Mucosa of stomach (tissue), 1 donor: ENCODE results near the gene PTHLH.
A peak's percentile ranks its signal among the peaks of the same experiment; 100 is the strongest.

Experiments
- H3K27me3 ChIP-seq: one replicate; pipeline ENCODE4 v1.7.0; 2013; ENCODE audit warnings: mild to moderate bottlenecking, low read length; ENCODE audit not compliant: control insufficient read depth, insufficient read depth
- H3K36me3 ChIP-seq: one replicate; pipeline ENCODE4 v1.7.0; 2013; ENCODE audit warnings: low read length; ENCODE audit not compliant: control insufficient read depth, insufficient read depth
- H3K4me1 ChIP-seq: one replicate; pipeline ENCODE4 v1.7.0; 2013; ENCODE audit warnings: mild to moderate bottlenecking, low read length; ENCODE audit not compliant: control insufficient read depth, insufficient read depth
- H3K4me3 ChIP-seq: one replicate; pipeline ENCODE4 v1.7.0; 2013; ENCODE audit warnings: low read length
- H3K9ac ChIP-seq: one replicate; pipeline ENCODE4 v1.7.0; 2013; ENCODE audit warnings: mild to moderate bottlenecking, low read length, moderate library complexity
- H3K9me3 ChIP-seq: one replicate; pipeline ENCODE4 v1.7.0; 2013; ENCODE audit warnings: mild to moderate bottlenecking, low read length, moderate library complexity; ENCODE audit not compliant: control insufficient read depth
- donor health status: Pancreatic carcinoma.

PTHLH gene

DNA sequence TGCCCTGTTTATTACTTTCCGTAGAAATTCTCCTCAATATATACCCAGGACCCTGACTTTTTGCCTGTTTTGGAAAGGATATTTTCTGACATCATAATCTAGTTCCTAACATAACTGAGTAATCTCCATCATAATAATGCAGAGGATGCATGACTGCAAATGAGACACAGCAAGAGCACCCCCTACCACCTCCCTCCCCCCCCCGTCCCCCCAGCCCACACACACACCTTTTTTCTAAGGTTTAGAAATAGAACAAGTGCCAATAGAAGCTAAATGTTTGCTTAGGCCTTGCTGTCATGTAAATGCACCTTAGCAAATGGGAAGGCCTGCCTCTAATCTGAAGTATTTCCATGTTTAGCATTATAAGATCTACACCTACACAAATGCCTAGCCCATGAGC, at the start of gene PTHLH:
PTHLH (minus strand) TSS at position 13 of the 400 bp plus-strand sequence. CDS start 3,239 bp downstream, outside the sequence.
- no peak within 1 kb of the TSS for H3K4me3 ChIP-seq
- H3K9me3 ChIP-seq: no peaks in the 10 kb centered on the region
- H3K36me3 ChIP-seq: no peaks in the 10 kb centered on the region
- peaks cover 24% of the 10 kb centered on the region for H3K4me1 ChIP-seq
- H3K27me3 ChIP-seq: peaks cover 75% of the 10 kb centered on the region
- H3K9ac ChIP-seq: peak within 1 kb of the TSS; percentile 11

DNA sequence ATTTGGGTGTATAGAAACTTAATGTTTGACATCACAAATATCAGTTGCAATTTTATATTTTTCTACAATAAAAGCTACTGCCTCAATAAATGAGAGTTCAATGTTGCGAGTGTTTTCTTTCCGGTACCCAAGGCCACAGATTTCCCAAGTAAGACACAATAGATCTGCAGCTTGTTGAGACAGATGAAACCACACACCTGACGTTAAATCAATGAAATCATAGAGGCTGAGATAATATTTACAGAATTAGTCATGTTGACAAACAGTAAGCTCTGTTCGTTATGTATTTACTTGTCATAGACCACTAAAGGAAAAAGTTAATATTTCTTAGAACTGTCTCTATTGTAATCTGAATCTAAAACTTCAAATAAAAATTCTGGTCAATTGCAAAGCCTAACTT, 49.2 kb upstream of the PTHLH start:
- Histone ChIP-seq H3K4me3 (no peak overlapping the region), H3K36me3 (no peaks in the 10 kb centered on the region), H3K9ac (no peak overlapping the region), H3K9me3 (no peaks in the 10 kb centered on the region), H3K4me1 (no peaks in the 10 kb centered on the region), H3K27me3 (no peaks in the 10 kb centered on the region)

DNA sequence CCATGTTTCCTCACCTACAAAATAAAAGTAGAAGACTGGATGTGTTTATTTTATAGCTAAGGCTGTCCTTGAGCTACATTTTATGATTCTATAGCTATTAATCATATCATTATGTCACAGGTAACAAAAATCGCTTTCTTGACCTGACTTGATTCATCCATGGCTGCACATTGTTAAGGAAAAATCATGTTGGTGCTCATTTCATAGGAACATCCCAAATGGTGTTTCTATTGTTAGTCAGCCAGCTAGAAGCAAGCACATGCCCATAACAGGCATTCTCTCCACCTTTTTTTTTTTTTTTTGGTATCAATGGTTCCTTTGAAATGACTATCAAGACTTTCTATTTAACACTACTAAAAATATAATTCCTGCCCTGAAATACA, 45.3 kb upstream of the PTHLH start:
- H3K4me3 ChIP-seq: no peak overlapping the region
- H3K4me1 ChIP-seq: no peaks in the 10 kb centered on the region
- no peaks in the 10 kb centered on the region for H3K27me3 ChIP-seq
- no peaks in the 10 kb centered on the region for H3K9me3 ChIP-seq
- no peak overlapping the region for H3K9ac ChIP-seq
- no peaks in the 10 kb centered on the region for H3K36me3 ChIP-seq

DNA sequence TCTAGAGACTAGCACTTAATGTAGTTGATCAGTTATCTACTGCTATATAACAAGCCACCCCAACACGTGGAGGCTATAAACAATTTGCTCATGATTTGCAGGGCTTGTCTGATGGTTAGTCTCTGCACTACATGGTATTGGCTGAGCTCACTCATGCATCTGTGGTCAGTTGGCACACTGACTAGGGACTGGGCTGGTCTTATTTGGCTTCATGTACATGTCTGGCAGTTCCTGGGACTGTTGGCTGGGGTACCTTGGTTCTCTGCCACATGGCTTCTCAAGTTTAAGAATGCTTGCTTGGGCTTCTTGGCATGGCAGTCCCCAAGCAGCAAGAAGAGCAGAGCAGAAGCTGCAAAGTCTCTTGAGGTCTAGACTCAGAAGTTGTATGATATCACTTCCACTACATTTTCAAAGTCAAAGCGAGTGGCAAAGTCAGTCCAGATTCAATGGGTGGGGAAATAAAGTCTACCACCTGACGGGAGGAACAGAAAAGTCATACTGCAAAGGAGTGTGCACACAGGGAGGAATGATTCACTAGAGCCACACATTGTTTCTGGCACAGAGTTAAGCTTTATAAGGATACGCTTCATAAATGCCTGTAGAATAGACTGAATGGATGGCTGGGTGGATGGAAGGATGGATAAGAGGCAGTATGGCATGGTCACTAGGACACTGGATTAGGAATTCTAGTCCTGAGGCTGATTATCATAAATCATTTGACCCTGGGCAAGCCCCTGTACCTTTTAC, 44.8 kb upstream of the PTHLH start:
- no peaks in the 10 kb centered on the region for H3K4me1 ChIP-seq
- no peaks in the 10 kb centered on the region for H3K36me3 ChIP-seq
- H3K9me3 ChIP-seq: no peaks in the 10 kb centered on the region
- no peaks in the 10 kb centered on the region for H3K27me3 ChIP-seq
- H3K9ac ChIP-seq: no peak overlapping the region
- no peak overlapping the region for H3K4me3 ChIP-seq

DNA sequence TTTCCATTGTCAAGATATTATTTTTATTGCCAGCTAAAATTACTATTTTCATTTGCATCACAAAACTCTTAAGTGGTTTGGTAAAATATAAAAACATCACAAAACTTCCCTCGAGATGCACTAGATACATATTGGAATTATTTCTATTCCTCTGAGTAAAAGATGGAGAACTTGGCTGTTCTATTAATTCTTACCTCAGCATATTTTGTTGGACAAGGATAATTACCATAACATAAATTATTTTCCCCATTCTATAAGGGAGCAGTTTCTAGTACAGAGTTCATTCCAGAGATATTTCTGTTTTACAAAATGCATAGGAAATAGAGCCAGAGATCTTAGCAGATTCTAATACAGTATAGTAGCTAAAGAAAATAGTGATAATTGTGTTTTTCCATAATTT, 42.6 kb upstream of the PTHLH start:
- Histone ChIP-seq H3K4me1 (no peaks in the 10 kb centered on the region), H3K36me3 (no peaks in the 10 kb centered on the region), H3K4me3 (no peak overlapping the region)

DNA sequence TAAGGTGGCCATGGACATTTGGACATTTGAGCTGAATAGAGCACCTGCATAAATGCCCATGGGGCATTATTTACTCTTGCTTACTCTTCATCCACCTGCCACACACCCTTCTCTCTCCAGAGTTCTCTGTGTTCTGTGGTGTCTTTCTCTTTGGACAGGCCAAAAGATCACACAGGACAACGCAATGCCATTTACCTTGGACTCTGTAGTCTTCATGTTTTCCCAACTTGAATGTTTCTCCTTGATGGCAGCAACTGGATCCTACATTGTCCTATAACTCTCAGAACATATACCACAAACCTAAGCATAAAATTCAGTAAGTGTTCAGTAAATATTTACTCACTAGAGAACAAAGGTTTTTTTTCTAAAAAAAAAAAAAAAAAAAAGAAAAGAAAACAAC, 41.7 kb upstream of the PTHLH start:
- Histone ChIP-seq H3K9ac (no peak overlapping the region), H3K4me3 (no peak overlapping the region), H3K27me3 (no peaks in the 10 kb centered on the region), H3K4me1 (no peaks in the 10 kb centered on the region), H3K9me3 (no peaks in the 10 kb centered on the region), H3K36me3 (no peaks in the 10 kb centered on the region)

More for the DNA sequence above, 42.6 kb upstream of the PTHLH start:
- no peaks in the 10 kb centered on the region for H3K9me3 ChIP-seq
- no peak overlapping the region for H3K9ac ChIP-seq
- no peaks in the 10 kb centered on the region for H3K27me3 ChIP-seq

DNA sequence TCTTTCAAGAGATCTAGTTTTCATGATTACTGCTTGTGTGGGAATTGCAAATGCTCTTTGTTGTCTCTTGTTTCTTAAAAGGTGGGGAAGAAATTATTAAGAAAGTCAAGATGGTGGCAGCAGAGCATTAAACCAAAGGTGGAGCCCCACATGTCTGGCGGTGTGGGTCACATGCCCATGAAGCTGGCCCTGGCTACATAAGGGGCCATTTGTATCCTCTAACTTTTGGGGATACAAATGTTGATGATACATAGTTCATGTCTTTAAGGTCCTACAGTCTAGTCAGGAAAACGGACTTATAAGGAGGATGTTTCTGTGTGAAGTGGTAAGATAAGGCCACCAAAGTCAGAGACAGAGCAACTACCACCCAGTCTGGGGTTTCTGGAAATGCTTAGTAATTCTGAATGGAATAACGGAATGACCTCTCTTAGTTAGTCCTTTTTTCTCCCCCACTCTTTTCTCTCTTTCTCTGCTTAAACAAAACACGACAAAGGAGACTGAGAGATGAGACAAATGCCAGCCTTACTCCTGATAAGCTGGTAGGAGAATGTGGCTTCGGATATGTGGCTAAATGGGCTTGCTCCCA, 39.9 kb upstream of the PTHLH start:
- Histone ChIP-seq H3K4me1 (no peaks in the 10 kb centered on the region), H3K36me3 (no peaks in the 10 kb centered on the region), H3K4me3 (no peak overlapping the region), H3K27me3 (no peaks in the 10 kb centered on the region), H3K9ac (no peak overlapping the region), H3K9me3 (no peaks in the 10 kb centered on the region)

DNA sequence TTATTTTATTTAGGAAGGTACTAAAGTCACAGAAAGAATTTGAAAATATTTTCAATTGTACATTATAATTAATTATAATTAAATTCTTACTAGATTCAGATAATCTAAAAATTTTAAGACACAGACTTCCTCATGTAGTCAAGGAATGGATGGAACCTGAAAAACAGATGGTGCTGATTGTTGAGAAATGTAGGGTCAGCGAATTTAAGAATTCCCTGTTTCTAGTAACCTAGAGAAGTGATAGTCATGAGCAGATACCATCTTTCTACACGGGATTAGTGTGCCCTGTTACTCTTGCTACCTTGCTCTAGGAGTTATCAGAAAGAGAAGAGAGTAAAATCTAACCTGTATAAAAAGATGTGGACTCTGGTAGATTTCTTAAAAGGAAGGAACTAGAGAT, 37.5 kb upstream of the PTHLH start:
- no peak overlapping the region for H3K4me3 ChIP-seq
- H3K4me1 ChIP-seq: no peaks in the 10 kb centered on the region
- H3K36me3 ChIP-seq: no peaks in the 10 kb centered on the region
- no peaks in the 10 kb centered on the region for H3K9me3 ChIP-seq
- no peaks in the 10 kb centered on the region for H3K27me3 ChIP-seq
- no peak overlapping the region for H3K9ac ChIP-seq

DNA sequence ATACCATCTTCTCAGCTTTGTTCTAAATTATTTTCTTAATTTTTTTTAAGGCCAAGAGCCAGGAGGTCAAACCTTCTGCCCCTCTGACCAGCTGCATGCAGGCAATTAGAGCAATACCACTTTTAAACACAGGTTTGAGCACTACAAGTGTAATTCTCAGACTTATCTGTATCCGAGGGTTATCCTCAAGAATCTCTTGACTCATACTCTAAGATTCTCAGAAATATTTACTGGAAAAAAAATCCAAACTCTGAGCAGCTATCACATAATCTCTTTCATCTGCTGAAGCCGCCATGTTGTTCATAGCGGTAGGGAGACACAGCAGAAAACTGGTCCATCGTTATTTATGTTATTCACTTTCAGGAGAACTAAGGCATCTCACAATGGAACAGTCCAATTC, 27.4 kb upstream of the PTHLH start:
- H3K27me3 ChIP-seq: no peaks in the 10 kb centered on the region
- no peak overlapping the region for H3K4me3 ChIP-seq
- H3K4me1 ChIP-seq: no peaks in the 10 kb centered on the region

DNA sequence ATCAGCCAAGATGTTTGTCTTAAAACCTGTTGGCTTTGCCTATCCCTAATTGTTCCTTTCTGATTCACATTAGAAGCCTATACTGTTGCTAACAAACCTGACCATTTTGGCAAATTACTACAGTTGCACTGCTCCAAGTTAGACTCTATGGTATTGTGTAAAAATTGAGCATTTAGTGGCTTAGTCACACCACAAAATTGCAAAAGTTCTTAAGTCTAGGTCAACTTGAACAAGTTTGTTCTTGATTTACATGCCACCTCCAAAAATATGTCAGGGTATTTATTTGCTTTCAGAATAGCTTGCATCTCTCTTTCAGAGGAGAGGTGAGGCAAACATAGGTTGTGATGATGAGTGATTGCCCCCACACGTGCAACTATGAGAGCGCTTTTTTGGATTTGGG, 27.0 kb upstream of the PTHLH start:
- Histone ChIP-seq H3K4me1 (no peaks in the 10 kb centered on the region), H3K9me3 (no peaks in the 10 kb centered on the region), H3K36me3 (no peaks in the 10 kb centered on the region), H3K27me3 (no peaks in the 10 kb centered on the region), H3K9ac (no peak overlapping the region), H3K4me3 (no peak overlapping the region)

More for the DNA sequence above, 27.4 kb upstream of the PTHLH start:
- Histone ChIP-seq H3K9me3 (no peaks in the 10 kb centered on the region), H3K36me3 (no peaks in the 10 kb centered on the region), H3K9ac (no peak overlapping the region)

DNA sequence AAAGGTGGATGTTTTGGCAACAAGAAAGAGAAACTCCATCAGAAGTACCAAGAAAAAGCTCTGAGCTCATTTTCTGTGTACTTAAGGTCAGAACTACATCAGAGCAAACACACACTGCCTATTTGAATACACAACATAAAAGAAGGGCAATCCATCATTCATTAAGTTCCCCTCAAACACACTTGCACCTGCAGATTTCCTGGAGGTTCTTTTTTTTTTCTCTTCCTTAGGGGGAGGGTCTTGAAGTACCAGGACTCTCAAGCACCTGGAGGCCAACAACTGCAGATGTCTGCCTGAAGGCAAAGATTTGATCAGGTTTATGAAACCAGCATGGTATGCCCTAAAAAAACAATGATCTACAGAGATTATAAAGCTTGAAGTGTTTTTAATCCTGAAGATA, 26.1 kb upstream of the PTHLH start:
- no peaks in the 10 kb centered on the region for H3K4me1 ChIP-seq
- H3K4me3 ChIP-seq: no peak overlapping the region
- no peak overlapping the region for H3K9ac ChIP-seq
- no peaks in the 10 kb centered on the region for H3K9me3 ChIP-seq
- no peaks in the 10 kb centered on the region for H3K36me3 ChIP-seq
- no peaks in the 10 kb centered on the region for H3K27me3 ChIP-seq

DNA sequence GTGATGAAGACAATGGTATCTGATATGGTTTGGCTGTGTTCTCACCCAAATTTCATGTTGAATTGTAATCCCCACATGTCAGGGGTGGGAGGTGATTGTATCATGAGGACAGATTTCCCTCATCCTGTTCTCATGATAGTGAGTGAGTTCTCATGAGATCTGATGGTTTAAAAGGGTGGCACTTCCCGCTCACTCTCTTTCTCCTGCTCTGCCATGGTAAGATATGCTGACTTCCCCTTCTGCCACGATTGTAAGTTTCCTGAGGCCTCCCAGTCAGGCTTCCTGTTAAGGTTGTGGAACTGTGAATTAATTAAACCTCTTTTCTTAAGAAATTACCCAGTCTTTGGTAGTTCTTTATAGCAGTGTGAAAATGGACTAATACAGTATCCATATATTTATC, 25.6 kb upstream of the PTHLH start:
- no peaks in the 10 kb centered on the region for H3K27me3 ChIP-seq
- H3K4me1 ChIP-seq: no peaks in the 10 kb centered on the region
- H3K9me3 ChIP-seq: no peaks in the 10 kb centered on the region
- H3K9ac ChIP-seq: no peak overlapping the region
- H3K36me3 ChIP-seq: no peaks in the 10 kb centered on the region
- no peak overlapping the region for H3K4me3 ChIP-seq
